ENCODE measurements around the gene SSB. TPM values are rescaled to one million over a fixed set of nuclear protein-coding genes. Genes with fewer than 3 reads are reported as not detected.
"Not testable (repeated sequence)": the region's sequence is repeated elsewhere in the genome, so short reads cannot be mapped to it uniquely, and the experiment has no call there.

SSB gene
- total and polyA plus RNA-seq, 2 donors (not counting 1 experiment from before 2014, with no cell fraction given), result 17.7 to 81.3 TPM

DNA sequence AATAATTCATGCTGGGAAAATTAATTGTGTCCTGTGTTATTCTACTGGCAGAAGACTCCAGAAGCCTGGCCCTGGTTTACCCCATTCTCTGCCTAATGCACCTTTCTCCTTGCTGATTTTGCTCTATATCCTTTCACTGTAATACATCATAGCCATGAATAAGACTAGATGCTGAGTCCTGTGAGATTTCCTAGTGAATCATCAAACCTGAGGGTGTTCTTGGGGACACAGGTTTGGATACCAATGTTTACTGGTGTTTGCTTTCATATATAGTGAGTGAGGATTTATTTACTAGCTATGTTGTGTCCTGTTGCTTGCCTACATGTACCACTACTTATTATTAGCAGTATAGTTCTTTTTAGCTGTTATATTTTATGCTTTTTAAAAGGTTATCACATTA is 19.6 kb downstream of the SSB start:
- intact Hi-C loops (cut with micrococcal nuclease), result no loop called here
- peaks cover 10% of the 10 kb centered on the region for H4K20me1 ChIP-seq (ENCODE audit: control insufficient read depth, insufficient read depth, low read length, poor library complexity, severe bottlenecking)
- Mint-ChIP-seq H3K4me3 (no peak overlapping the region), H3K27ac (no peak overlapping the region), H3K9me3 (ENCODE audit: insufficient read depth) (no peaks in the 10 kb centered on the region), H3K4me1 (peaks cover 13% of the 10 kb centered on the region), H3K27me3 (no peaks in the 10 kb centered on the region)
- peaks cover 37% of the 10 kb centered on the region for H3K79me2 ChIP-seq (ENCODE audit: control insufficient read depth, insufficient read depth, low read length)
- no peak overlapping the region for H3K4me2 ChIP-seq (replicated peaks; ENCODE audit: low read depth, low read length, poor library complexity, severe bottlenecking)
- ChIA-PET CTCF (no interaction called here), POLR2A (no interaction called here)
- ATAC-seq (ENCODE audit: low read depth) (no peak), DNase-seq (no peak)
- no peaks in the 10 kb centered on the region for H3K27me3 ChIP-seq (replicated peaks in 1 of 4; ENCODE audit: control extremely low read depth in 1 of 4, control insufficient read depth in 3 of 4, insufficient read depth in 4 of 4, low read length in 3 of 4)
- H3K4me3 ChIP-seq (ENCODE audit: control extremely low read depth in 1 of 5, extremely low read depth in 1 of 5, insufficient read depth in 1 of 5, low read depth in 2 of 5, low read length in 4 of 5), result no peak overlapping the region
- TF ChIP-seq EZH2 (IDR thresholded peaks at IDR 0.05; ENCODE audit: borderline replicate concordance, insufficient read depth, low read depth, low read length, poor library complexity, severe bottlenecking), result no peak
- TF ChIP-seq, protein P1, sequence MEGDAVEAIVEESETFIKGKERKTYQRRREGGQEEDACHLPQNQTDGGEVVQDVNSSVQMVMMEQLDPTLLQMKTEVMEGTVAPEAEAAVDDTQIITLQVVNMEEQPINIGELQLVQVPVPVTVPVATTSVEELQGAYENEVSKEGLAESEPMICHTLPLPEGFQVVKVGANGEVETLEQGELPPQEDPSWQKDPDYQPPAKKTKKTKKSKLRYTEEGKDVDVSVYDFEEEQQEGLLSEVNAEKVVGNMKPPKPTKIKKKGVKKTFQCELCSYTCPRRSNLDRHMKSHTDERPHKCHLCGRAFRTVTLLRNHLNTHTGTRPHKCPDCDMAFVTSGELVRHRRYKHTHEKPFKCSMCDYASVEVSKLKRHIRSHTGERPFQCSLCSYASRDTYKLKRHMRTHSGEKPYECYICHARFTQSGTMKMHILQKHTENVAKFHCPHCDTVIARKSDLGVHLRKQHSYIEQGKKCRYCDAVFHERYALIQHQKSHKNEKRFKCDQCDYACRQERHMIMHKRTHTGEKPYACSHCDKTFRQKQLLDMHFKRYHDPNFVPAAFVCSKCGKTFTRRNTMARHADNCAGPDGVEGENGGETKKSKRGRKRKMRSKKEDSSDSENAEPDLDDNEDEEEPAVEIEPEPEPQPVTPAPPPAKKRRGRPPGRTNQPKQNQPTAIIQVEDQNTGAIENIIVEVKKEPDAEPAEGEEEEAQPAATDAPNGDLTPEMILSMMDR (IDR thresholded peaks at IDR 0.05), result no peak
- no peak overlapping the region for H2AFZ ChIP-seq (ENCODE audit: insufficient read depth, low read depth, low read length, poor library complexity, severe bottlenecking)
- H3K9ac ChIP-seq (ENCODE audit: low read length), result no peak overlapping the region
- H3K36me3 ChIP-seq (replicated peaks in 1 of 2; ENCODE audit: control extremely low read depth in 1 of 2, control insufficient read depth in 1 of 2, extremely low read depth in 1 of 2, insufficient read depth in 2 of 2, low read length in 1 of 2), result peaks cover 10 to 40% of the 10 kb centered on the region in 2 experiments
- H3K9me3 ChIP-seq (ENCODE audit: control extremely low read depth in 1 of 3, control insufficient read depth in 2 of 3, insufficient read depth in 1 of 3, low read length in 2 of 3), result no peaks in the 10 kb centered on the region
- H3K27ac ChIP-seq (ENCODE audit: low read length in 2 of 2), result no peak overlapping the region
- peaks cover 7 to 9% of the 10 kb centered on the region in 2 donors for H3K4me1 ChIP-seq (ENCODE audit: control insufficient read depth in 2 of 2, insufficient read depth in 2 of 2, low read length in 2 of 2)

- peaks cover 10% of the 10 kb centered on the region for H4K20me1 ChIP-seq (ENCODE audit: control insufficient read depth, insufficient read depth, low read length, poor library complexity, severe bottlenecking)
- no peak overlapping the region for H3K4me3 ChIP-seq (ENCODE audit: control extremely low read depth in 1 of 5, extremely low read depth in 1 of 5, insufficient read depth in 1 of 5, low read depth in 2 of 5, low read length in 4 of 5)
- intact Hi-C loops (cut with micrococcal nuclease), result no loop called here
- peaks cover 20% of the 10 kb centered on the region for H3K4me1 Mint-ChIP-seq
- H2AFZ ChIP-seq (ENCODE audit: insufficient read depth, low read depth, low read length, poor library complexity, severe bottlenecking), result no peak overlapping the region
- H3K79me2 ChIP-seq (ENCODE audit: control insufficient read depth, insufficient read depth, low read length), result peaks cover 45% of the 10 kb centered on the region
- H3K27me3 ChIP-seq (replicated peaks in 1 of 4; ENCODE audit: control extremely low read depth in 1 of 4, control insufficient read depth in 3 of 4, insufficient read depth in 4 of 4, low read length in 3 of 4), result no peaks in the 10 kb centered on the region
- H3K36me3 ChIP-seq (replicated peaks in 1 of 2; ENCODE audit: control extremely low read depth in 1 of 2, control insufficient read depth in 1 of 2, extremely low read depth in 1 of 2, insufficient read depth in 2 of 2, low read length in 1 of 2), result peaks cover 10 to 38% of the 10 kb centered on the region in 2 experiments
- H3K9me3 Mint-ChIP-seq (ENCODE audit: insufficient read depth), result no peaks in the 10 kb centered on the region
- no peak overlapping the region for H3K27ac ChIP-seq (ENCODE audit: low read length in 2 of 2)
- H3K4me1 ChIP-seq (ENCODE audit: control insufficient read depth in 2 of 2, insufficient read depth in 2 of 2, low read length in 2 of 2), result peaks cover 15% of the 10 kb centered on the region in 2 donors
- no peaks in the 10 kb centered on the region for H3K9me3 ChIP-seq (ENCODE audit: control extremely low read depth in 1 of 3, control insufficient read depth in 2 of 3, insufficient read depth in 1 of 3, low read length in 2 of 3)
- no peak overlapping the region for H3K4me3 Mint-ChIP-seq
- no peak overlapping the region for H3K4me2 ChIP-seq (replicated peaks; ENCODE audit: low read depth, low read length, poor library complexity, severe bottlenecking)
- ATAC-seq (ENCODE audit: low read depth) (no peak), DNase-seq (no peak)
- 100% methylated on average over 1 of the region's 1 CpG for WGBS (ENCODE audit: insufficient coverage)
- no peak overlapping the region for H3K9ac ChIP-seq (ENCODE audit: low read length)
- POLR2A ChIA-PET, result no interaction called here
- H3K27ac Mint-ChIP-seq, result peak overlapping the region; percentile 53
- no peak for TF ChIP-seq EZH2 (IDR thresholded peaks at IDR 0.05; ENCODE audit: borderline replicate concordance, insufficient read depth, low read depth, low read length, poor library complexity, severe bottlenecking)
- CTCF ChIA-PET, result no interaction called here
- H3K27me3 Mint-ChIP-seq, result no peaks in the 10 kb centered on the region
These were observed 20.4 kb downstream of the SSB start for GRCh38 chr2:169819106-169819505.

- H3K27ac Mint-ChIP-seq; DNase-seq; CTCF ChIA-PET; H3K9ac ChIP-seq (ENCODE audit: low read length); H3K9me3 ChIP-seq (ENCODE audit: control extremely low read depth in 1 of 3, control insufficient read depth in 2 of 3, insufficient read depth in 1 of 3, low read length in 2 of 3); ATAC-seq (ENCODE audit: low read depth); intact Hi-C loops (cut with micrococcal nuclease); H3K27ac ChIP-seq (ENCODE audit: low read length in 2 of 2); H3K27me3 ChIP-seq (replicated peaks in 1 of 4; ENCODE audit: control extremely low read depth in 1 of 4, control insufficient read depth in 3 of 4, insufficient read depth in 4 of 4, low read length in 3 of 4); H3K4me3 ChIP-seq (ENCODE audit: control extremely low read depth in 1 of 5, extremely low read depth in 1 of 5, insufficient read depth in 1 of 5, low read depth in 2 of 5, low read length in 4 of 5); H3K4me3 Mint-ChIP-seq; H3K9me3 Mint-ChIP-seq (ENCODE audit: insufficient read depth); H3K27me3 Mint-ChIP-seq; H3K4me2 ChIP-seq (replicated peaks; ENCODE audit: low read depth, low read length, poor library complexity, severe bottlenecking); POLR2A ChIA-PET; H2AFZ ChIP-seq (ENCODE audit: insufficient read depth, low read depth, low read length, poor library complexity, severe bottlenecking): not testable (repeated sequence)
- Histone ChIP-seq H4K20me1 (ENCODE audit: control insufficient read depth, insufficient read depth, low read length, poor library complexity, severe bottlenecking) (peaks cover 10% of the 10 kb centered on the region), H3K36me3 (replicated peaks in 1 of 2; ENCODE audit: control extremely low read depth in 1 of 2, control insufficient read depth in 1 of 2, extremely low read depth in 1 of 2, insufficient read depth in 2 of 2, low read length in 1 of 2) (peaks cover 8 to 33% of the 10 kb centered on the region in 2 experiments), H3K79me2 (ENCODE audit: control insufficient read depth, insufficient read depth, low read length) (peaks cover 49% of the 10 kb centered on the region), H3K4me1 (ENCODE audit: control insufficient read depth in 2 of 2, insufficient read depth in 2 of 2, low read length in 2 of 2) (peaks cover 17 to 18% of the 10 kb centered on the region in 2 donors)
- H3K4me1 Mint-ChIP-seq, result peaks cover 27% of the 10 kb centered on the region
- 100% methylated on average over 1 of the region's 7 CpGs for whole genome bisulfite sequencing (ENCODE audit: insufficient coverage)
These were observed 21.4 kb downstream of the SSB start for GRCh38 chr2:169820101-169820500.

All from B cell (primary cell).